MM.1S (cell line): ENCODE results near the gene UACA.

ENCODE experiments used
- DNase-seq: peaks from one replicate; pipeline ENCODE4 v3.0.0-alpha.2; 2015
- H2AFZ ChIP-seq: fragments of 300-600 bp; sonication (generic); 2 replicates; pipeline ENCODE4 v1.6.0; 2016; ENCODE audit warnings: antibody characterized with exemption, low read length
- H3F3A ChIP-seq: fragments of 300-600 bp; sonication (generic); 2 replicates; pipeline ENCODE4 v1.6.1; 2016; ENCODE audit warnings: mild to moderate bottlenecking, antibody characterized with exemption, low read length, moderate library complexity, mixed read lengths; ENCODE audit not compliant: insufficient read depth
- H3K27ac ChIP-seq: fragments of 300-600 bp; sonication (generic); 2 replicates; pipeline ENCODE4 v1.5.1; 2016; ENCODE audit warnings: mild to moderate bottlenecking, low read length
- H3K27me3 ChIP-seq: fragments of 300-600 bp; sonication (generic); replicated peaks from 2 replicates; pipeline ENCODE4 v1.6.0; 2016; ENCODE audit warnings: low read length; ENCODE audit not compliant: insufficient read depth
- H3K36me3 ChIP-seq: fragments of 300-600 bp; sonication (generic); replicated peaks from 2 replicates; pipeline ENCODE4 v1.6.1; 2016; ENCODE audit warnings: mild to moderate bottlenecking, low read length, mixed read lengths; ENCODE audit not compliant: insufficient read depth
- H3K4me1 ChIP-seq: fragments of 300-600 bp; sonication (generic); 2 replicates; pipeline ENCODE4 v1.6.1; 2016; ENCODE audit warnings: low read length, mixed read lengths
- H3K4me2 ChIP-seq: fragments of 300-600 bp; sonication (generic); 2 replicates; pipeline ENCODE4 v1.6.0; 2016; ENCODE audit warnings: low read depth, low read length
- H3K4me3 ChIP-seq: fragments of 300-600 bp; sonication (generic); 2 replicates; pipeline ENCODE4 v1.5.1; 2016; ENCODE audit warnings: low read length, mixed read lengths
- H3K79me2 ChIP-seq: fragments of 300-600 bp; sonication (generic); 2 replicates; pipeline ENCODE4 v1.6.1; 2016; ENCODE audit warnings: mixed run types, low read length, mixed read lengths
- H3K9ac ChIP-seq: fragments of 300-600 bp; sonication (generic); 2 replicates; pipeline ENCODE4 v1.6.1; 2016; ENCODE audit warnings: low read length, mixed read lengths
- H3K9me2 ChIP-seq: fragments of 300-600 bp; sonication (generic); replicated peaks from 2 replicates; pipeline ENCODE4 v1.6.1; 2016; ENCODE audit warnings: mild to moderate bottlenecking, low read length, mixed read lengths; ENCODE audit not compliant: insufficient read depth
- H3K9me3 ChIP-seq: fragments of 300-600 bp; sonication (generic); replicated peaks from 2 replicates; pipeline ENCODE4 v1.6.1; 2016; ENCODE audit warnings: mild to moderate bottlenecking, low read length, mixed read lengths; ENCODE audit not compliant: insufficient read depth
- H4K20me1 ChIP-seq: fragments of 300-600 bp; sonication (generic); 2 replicates; pipeline ENCODE4 v1.6.1; 2016; ENCODE audit warnings: mild to moderate bottlenecking, low read length, moderate library complexity, mixed read lengths; ENCODE audit not compliant: insufficient read depth
- EZH2 ChIP-seq: fragments of 300-600 bp; sonication (generic); optimal IDR thresholded peaks from 2 replicates; pipeline ENCODE3; 2017; ENCODE audit warnings: low read depth, mild to moderate bottlenecking, antibody characterized with exemption, low read length, mixed read lengths
- EZH2phosphoT487 ChIP-seq: fragments of 300-600 bp; sonication (generic); IDR thresholded peaks from 2 replicates; pipeline ENCODE4 v1.6.1; 2018; ENCODE audit warnings: antibody characterized with exemption, low read length
- TF ChIP-seq, protein P1 (sequence below): fragments of 300-600 bp; sonication (generic); IDR thresholded peaks from 2 replicates; pipeline ENCODE4 v1.5.1; 2016; ENCODE audit warnings: antibody characterized with exemption, low read length, mixed read lengths

Gene UACA

DNA sequence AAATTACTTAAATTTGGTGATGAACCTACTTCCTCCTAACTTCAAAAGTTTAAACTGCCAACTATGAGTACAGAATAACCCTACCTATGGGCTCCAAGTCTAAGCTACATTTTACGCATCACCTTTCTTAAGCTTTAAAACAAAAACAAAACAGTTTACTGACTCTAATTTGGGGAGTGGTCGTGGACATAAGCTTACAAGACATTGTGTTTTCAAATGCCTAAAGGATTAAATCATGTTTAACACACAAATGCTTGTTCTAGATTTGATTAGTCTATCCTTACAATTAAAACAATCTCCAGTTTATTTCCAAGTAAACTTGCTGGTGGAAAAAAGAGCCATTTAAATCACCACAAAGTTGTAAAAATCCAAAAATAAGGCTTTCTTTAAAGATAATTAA is 62.2 kb downstream of the UACA start:
- no peaks in the 10 kb centered on the region for H4K20me1 ChIP-seq
- no peaks in the 10 kb centered on the region for H3K9me2 ChIP-seq
- no peak for DNase-seq
- no peaks in the 10 kb centered on the region for H3K36me3 ChIP-seq
- H3K4me3 ChIP-seq, result no peak overlapping the region
- H3K4me1 ChIP-seq, result no peaks in the 10 kb centered on the region
- no peak overlapping the region for H3K9ac ChIP-seq
- H3K9me3 ChIP-seq, result no peaks in the 10 kb centered on the region
- H3F3A ChIP-seq, result no peaks in the 10 kb centered on the region
- no peaks in the 10 kb centered on the region for H3K27me3 ChIP-seq
- no peaks in the 10 kb centered on the region for H3K79me2 ChIP-seq
- H2AFZ ChIP-seq, result no peak overlapping the region
- H3K27ac ChIP-seq, result no peak overlapping the region
- TF ChIP-seq, protein P1, sequence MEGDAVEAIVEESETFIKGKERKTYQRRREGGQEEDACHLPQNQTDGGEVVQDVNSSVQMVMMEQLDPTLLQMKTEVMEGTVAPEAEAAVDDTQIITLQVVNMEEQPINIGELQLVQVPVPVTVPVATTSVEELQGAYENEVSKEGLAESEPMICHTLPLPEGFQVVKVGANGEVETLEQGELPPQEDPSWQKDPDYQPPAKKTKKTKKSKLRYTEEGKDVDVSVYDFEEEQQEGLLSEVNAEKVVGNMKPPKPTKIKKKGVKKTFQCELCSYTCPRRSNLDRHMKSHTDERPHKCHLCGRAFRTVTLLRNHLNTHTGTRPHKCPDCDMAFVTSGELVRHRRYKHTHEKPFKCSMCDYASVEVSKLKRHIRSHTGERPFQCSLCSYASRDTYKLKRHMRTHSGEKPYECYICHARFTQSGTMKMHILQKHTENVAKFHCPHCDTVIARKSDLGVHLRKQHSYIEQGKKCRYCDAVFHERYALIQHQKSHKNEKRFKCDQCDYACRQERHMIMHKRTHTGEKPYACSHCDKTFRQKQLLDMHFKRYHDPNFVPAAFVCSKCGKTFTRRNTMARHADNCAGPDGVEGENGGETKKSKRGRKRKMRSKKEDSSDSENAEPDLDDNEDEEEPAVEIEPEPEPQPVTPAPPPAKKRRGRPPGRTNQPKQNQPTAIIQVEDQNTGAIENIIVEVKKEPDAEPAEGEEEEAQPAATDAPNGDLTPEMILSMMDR, result no peak
- no peak for TF ChIP-seq EZH2
- TF ChIP-seq EZH2phosphoT487, result no peak
- H3K4me2 ChIP-seq, result no peak overlapping the region

DNA sequence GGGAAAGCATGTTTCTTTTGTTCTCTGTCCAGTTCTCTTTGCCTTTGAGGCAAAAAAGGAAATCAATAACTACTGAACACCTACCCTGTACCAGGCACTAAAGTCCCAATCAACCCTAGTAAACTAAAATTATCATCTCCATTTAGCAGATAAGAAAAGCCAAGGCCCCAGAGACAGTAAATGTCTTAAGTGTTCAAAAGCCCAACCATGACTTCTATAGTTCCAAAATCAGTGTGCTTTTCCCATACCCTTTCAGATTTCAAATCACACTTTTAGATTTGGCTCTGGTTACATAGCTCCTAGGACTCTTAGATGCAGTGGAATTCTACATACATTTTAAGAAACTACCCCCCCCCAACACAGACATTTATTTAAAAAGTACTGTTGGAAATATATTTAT is 63.5 kb downstream of the UACA start:
- TF ChIP-seq EZH2phosphoT487 (no peak), EZH2 (no peak)
- TF ChIP-seq, protein P1, result no peak
- H3K9ac ChIP-seq, result no peak overlapping the region
- DNase-seq, result no peak
- H3K4me1 ChIP-seq, result no peaks in the 10 kb centered on the region
- no peak overlapping the region for H3K27ac ChIP-seq
- no peak overlapping the region for H3K4me3 ChIP-seq
- no peaks in the 10 kb centered on the region for H3K36me3 ChIP-seq
- H3K79me2 ChIP-seq, result no peaks in the 10 kb centered on the region
- no peaks in the 10 kb centered on the region for H3F3A ChIP-seq
- H3K27me3 ChIP-seq, result no peaks in the 10 kb centered on the region
- H3K9me3 ChIP-seq, result no peaks in the 10 kb centered on the region
- no peaks in the 10 kb centered on the region for H3K9me2 ChIP-seq
- H3K4me2 ChIP-seq, result no peak overlapping the region
- no peaks in the 10 kb centered on the region for H4K20me1 ChIP-seq
- H2AFZ ChIP-seq, result no peak overlapping the region

DNA sequence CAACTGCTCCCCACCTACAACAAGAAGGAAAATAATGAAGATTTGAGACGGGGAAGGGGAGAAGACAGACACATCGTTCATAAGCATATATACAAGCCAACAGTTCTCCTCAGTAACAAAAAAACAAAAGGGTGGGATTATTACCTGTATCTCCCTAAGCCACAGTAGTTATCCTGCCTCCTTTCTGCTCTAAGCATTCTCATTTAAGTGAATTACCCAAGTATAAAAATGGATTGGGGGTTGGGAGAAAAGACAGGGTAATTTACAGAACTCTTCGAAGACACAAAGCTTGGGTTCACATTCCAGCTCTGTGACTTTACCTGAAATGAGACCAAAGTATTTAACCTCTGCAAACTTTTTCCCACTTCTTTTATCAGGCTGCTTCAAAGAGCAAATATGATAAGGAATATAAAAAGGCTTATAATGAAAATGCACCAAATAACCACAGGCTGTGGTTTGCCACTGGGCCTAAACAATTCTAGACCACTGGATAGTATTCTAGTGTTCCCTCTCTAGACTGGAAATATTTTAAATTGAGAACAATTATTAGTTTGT is 64.4 kb downstream of the UACA start:
- no peaks in the 10 kb centered on the region for H4K20me1 ChIP-seq
- H3K9me2 ChIP-seq, result no peaks in the 10 kb centered on the region
- no peak overlapping the region for H3K4me3 ChIP-seq
- TF ChIP-seq, protein P1, result no peak
- H2AFZ ChIP-seq, result no peak overlapping the region
- H3K79me2 ChIP-seq, result no peaks in the 10 kb centered on the region
- no peaks in the 10 kb centered on the region for H3F3A ChIP-seq
- H3K9ac ChIP-seq, result no peak overlapping the region
- H3K9me3 ChIP-seq, result no peaks in the 10 kb centered on the region
- no peak for DNase-seq
- no peaks in the 10 kb centered on the region for H3K36me3 ChIP-seq
- H3K4me2 ChIP-seq, result no peak overlapping the region
- H3K4me1 ChIP-seq, result no peaks in the 10 kb centered on the region
- no peaks in the 10 kb centered on the region for H3K27me3 ChIP-seq
- no peak overlapping the region for H3K27ac ChIP-seq
